SU-DHL-6 (cell line): ENCODE measurements around the gene HID1.

ENCODE experiments used
- EZH2phosphoT487 ChIP-seq: fragments of 200-600 bp; sonication (generic), shearing (Covaris generic); conservative IDR thresholded peaks from 2 replicates; pipeline ENCODE4 v1.6.1; 2018; ENCODE audit warnings: mild to moderate bottlenecking, antibody characterized with exemption, low read length, moderate library complexity, mixed read lengths
- TF ChIP-seq, protein P1 (sequence below): fragments of 200-600 bp; sonication (generic); IDR thresholded peaks from one replicate; pipeline ENCODE4 v1.5.1; 2017; ENCODE audit warnings: antibody characterized with exemption, mild to moderate bottlenecking, low read length, moderate library complexity; ENCODE audit not compliant: insufficient read depth, poor library complexity, severe bottlenecking

DNA sequence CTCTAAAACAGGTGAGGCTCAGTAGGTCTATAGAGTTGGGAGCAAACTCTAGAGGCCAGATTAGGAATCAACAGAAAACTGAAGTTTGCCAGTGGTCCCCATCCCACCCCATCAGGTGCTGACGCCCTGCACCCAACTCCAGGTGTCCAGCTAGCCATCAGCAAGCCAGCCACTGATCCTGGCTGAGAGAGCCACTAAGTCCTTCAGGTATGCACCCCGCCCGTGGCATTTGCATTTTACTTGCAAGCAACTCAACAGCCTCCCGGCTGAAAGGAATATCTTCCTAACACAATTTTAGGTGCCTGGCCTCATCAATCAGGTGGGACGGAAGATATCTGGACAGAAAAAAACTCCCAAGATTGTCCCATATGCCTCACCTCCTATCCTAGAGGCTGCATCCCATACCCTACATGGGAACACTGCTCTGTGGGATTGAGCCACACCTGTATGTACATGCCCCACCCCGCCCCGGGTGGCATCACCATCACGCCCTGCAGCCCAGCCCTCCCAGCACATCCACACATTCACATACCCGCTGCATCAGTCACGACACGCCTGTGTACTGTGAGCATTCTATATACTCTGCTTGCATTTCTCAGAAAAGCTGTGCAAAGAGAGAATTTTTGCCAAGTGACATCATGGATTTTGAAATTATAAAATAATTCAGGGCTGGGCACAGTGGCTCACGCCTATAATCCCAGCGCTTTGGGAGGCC, 28.6 kb downstream of the HID1 start:
- TF ChIP-seq, protein P1, sequence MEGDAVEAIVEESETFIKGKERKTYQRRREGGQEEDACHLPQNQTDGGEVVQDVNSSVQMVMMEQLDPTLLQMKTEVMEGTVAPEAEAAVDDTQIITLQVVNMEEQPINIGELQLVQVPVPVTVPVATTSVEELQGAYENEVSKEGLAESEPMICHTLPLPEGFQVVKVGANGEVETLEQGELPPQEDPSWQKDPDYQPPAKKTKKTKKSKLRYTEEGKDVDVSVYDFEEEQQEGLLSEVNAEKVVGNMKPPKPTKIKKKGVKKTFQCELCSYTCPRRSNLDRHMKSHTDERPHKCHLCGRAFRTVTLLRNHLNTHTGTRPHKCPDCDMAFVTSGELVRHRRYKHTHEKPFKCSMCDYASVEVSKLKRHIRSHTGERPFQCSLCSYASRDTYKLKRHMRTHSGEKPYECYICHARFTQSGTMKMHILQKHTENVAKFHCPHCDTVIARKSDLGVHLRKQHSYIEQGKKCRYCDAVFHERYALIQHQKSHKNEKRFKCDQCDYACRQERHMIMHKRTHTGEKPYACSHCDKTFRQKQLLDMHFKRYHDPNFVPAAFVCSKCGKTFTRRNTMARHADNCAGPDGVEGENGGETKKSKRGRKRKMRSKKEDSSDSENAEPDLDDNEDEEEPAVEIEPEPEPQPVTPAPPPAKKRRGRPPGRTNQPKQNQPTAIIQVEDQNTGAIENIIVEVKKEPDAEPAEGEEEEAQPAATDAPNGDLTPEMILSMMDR, result no peak
- TF ChIP-seq EZH2phosphoT487, result no peak
